Measurements from ENCODE around the gene RANBP9. TPM values are rescaled to one million over a fixed set of nuclear protein-coding genes. Genes with fewer than 3 reads are reported as not detected.

Gene RANBP9
- total RNA-seq, 1 experiment from 2014 or later = 57.4 TPM

- no peak for DNase-seq (ENCODE audit: low spot score)
- CTCF ChIA-PET = interaction anchor here (0.7 kb wide), 1 partner anchor 9 kb away, joined by 3 read pairs; no protein-coding TSS in a partner anchor
- H3K4me3 ChIP-seq (ENCODE audit: low read depth, low read length, poor library complexity, severe bottlenecking) = no peak overlapping the region
- POLR2A ChIA-PET (ENCODE audit: low non-redundant PET) = no interaction called here
- intact Hi-C loops (cut with micrococcal nuclease; ENCODE audit: unreplicated experiment) = no loop called here
- no peaks in the 10 kb centered on the region for H3K27me3 ChIP-seq (replicated peaks; ENCODE audit: insufficient read depth, low read depth, low read length, poor library complexity)
- H3K9me3 ChIP-seq (ENCODE audit: low read depth, low read length, poor library complexity, severe bottlenecking) = no peaks in the 10 kb centered on the region
- BruUV-seq (replicated peaks) = TSS peak; percentile 34
- H3K4me1 ChIP-seq (ENCODE audit: insufficient read depth, low read length, poor library complexity, severe bottlenecking) = no peaks in the 10 kb centered on the region
- H3K36me3 ChIP-seq (ENCODE audit: insufficient read depth, low read length, poor library complexity, severe bottlenecking) = no peaks in the 10 kb centered on the region
- H3K27ac ChIP-seq (ENCODE audit: low read depth, low read length, poor library complexity, severe bottlenecking) = no peak overlapping the region
- TF ChIP-seq EZH2 (IDR thresholded peaks at IDR 0.05; ENCODE audit: borderline replicate concordance, low read depth, low read length, poor library complexity, severe bottlenecking) = no peak
- TF ChIP-seq CTCF (conservative IDR thresholded peaks at IDR 0.05; ENCODE audit: low read depth, low read length) = no peak
Measured at GRCh38 chr6:13576017-13576416, 135.6 kb downstream of the RANBP9 start.

- intact Hi-C loops (cut with micrococcal nuclease; ENCODE audit: unreplicated experiment) = no loop called here
- no peaks in the 10 kb centered on the region for H3K9me3 ChIP-seq (ENCODE audit: low read depth, low read length, poor library complexity, severe bottlenecking)
- TF ChIP-seq EZH2 (IDR thresholded peaks at IDR 0.05; ENCODE audit: borderline replicate concordance, low read depth, low read length, poor library complexity, severe bottlenecking) = no peak
- TF ChIP-seq CTCF (conservative IDR thresholded peaks at IDR 0.05; ENCODE audit: low read depth, low read length) = peak; percentile 81
- CTCF ChIA-PET = interaction anchor here (0.7 to 1.7 kb wide), 7 partner anchors 9 to 327 kb away, joined by 3 to 15 read pairs (median 3); partner anchors contain the start of gene NOL7
- no TSS peak for BruUV-seq (replicated peaks)
- DNase-seq (ENCODE audit: low spot score) = no peak
- no peak overlapping the region for H3K27ac ChIP-seq (ENCODE audit: low read depth, low read length, poor library complexity, severe bottlenecking)
- POLR2A ChIA-PET (ENCODE audit: low non-redundant PET) = interaction anchor here (0.6 kb wide), 1 partner anchor 142 kb away, joined by 4 read pairs; no protein-coding TSS in a partner anchor
- H3K36me3 ChIP-seq (ENCODE audit: insufficient read depth, low read length, poor library complexity, severe bottlenecking) = no peaks in the 10 kb centered on the region
- no peaks in the 10 kb centered on the region for H3K4me1 ChIP-seq (ENCODE audit: insufficient read depth, low read length, poor library complexity, severe bottlenecking)
- peak overlapping the region; percentile 67 for H3K4me3 ChIP-seq (ENCODE audit: low read depth, low read length, poor library complexity, severe bottlenecking)
- H3K27me3 ChIP-seq (replicated peaks; ENCODE audit: insufficient read depth, low read depth, low read length, poor library complexity) = no peaks in the 10 kb centered on the region
Measured at GRCh38 chr6:13575377-13575775, 136.3 kb downstream of the RANBP9 start.

- Histone ChIP-seq H3K27ac (ENCODE audit: low read depth, low read length, poor library complexity, severe bottlenecking) (peak within 1 kb of the TSS; percentile 74), H3K4me1 (ENCODE audit: insufficient read depth, low read length, poor library complexity, severe bottlenecking) (no peaks in the 10 kb centered on the region), H3K9me3 (ENCODE audit: low read depth, low read length, poor library complexity, severe bottlenecking) (no peaks in the 10 kb centered on the region), H3K4me3 (ENCODE audit: low read depth, low read length, poor library complexity, severe bottlenecking) (peak within 1 kb of the TSS; percentile 67), H3K36me3 (ENCODE audit: insufficient read depth, low read length, poor library complexity, severe bottlenecking) (no peaks in the 10 kb centered on the region), H3K27me3 (replicated peaks; ENCODE audit: insufficient read depth, low read depth, low read length, poor library complexity) (no peaks in the 10 kb centered on the region)
- intact Hi-C loops (cut with micrococcal nuclease; ENCODE audit: unreplicated experiment) = no loop called here
- TF ChIP-seq CTCF (conservative IDR thresholded peaks at IDR 0.05; ENCODE audit: low read depth, low read length) (no peak), EZH2 (IDR thresholded peaks at IDR 0.05; ENCODE audit: borderline replicate concordance, low read depth, low read length, poor library complexity, severe bottlenecking) (no peak)
- ChIA-PET POLR2A (ENCODE audit: low non-redundant PET) (interaction anchor here (0.6 kb wide), 2 partner anchors 141 to 271 kb away, joined by 4 read pairs; no protein-coding TSS in a partner anchor), CTCF (interaction anchor here (0.5 to 1.7 kb wide), 9 partner anchors 13 to 327 kb away, joined by 3 to 15 read pairs (median 3); partner anchors contain the start of genes NOL7 and RANBP9)
- no TSS peak for BruUV-seq (replicated peaks)
- peak; percentile 88 for DNase-seq (ENCODE audit: low spot score)
Measured at GRCh38 chr6:13574571-13575376, 136.9 kb downstream of the RANBP9 start, which contains the start of gene SIRT5. TSS of gene SIRT5 (plus strand) at chr6:13574601. CDS start at chr6:13584111, 9,510 bp downstream.
